Cardiac fibroblast (primary cell): ENCODE measurements around the gene FAM161B.
"Not testable (repeated sequence)": the region's sequence is repeated elsewhere in the genome, so short reads cannot be mapped to it uniquely, and the experiment has no call there.

Experiments
- DNase-seq, 2 donors: peaks; one replicate each; pipeline versions ENCODE4 v3.0.0 to v3.0.0-alpha.2; 2010; ENCODE audit warnings: low read depth in 2 of 2
- H3K4me3 ChIP-seq, 2 donors: replicated peaks in 1 of 2; 1 replicate in 1 of 2; 2 replicates in 1 of 2; pipeline ENCODE4 v1.5.1; 2011; ENCODE audit warnings: low read depth in 2 of 2, low read length in 2 of 2, mild to moderate bottlenecking in 2 of 2, moderate library complexity in 1 of 2
- CTCF ChIP-seq: IDR thresholded peaks from one replicate; pipeline ENCODE4 v1.5.1; 2011; ENCODE audit warnings: low read depth, mild to moderate bottlenecking, low read length, inconsistent platforms

Gene FAM161B

GRCh38 chr14:73913256-73913655, 36.6 kb downstream of the FAM161B start:
- no peak overlapping the region for H3K4me3 ChIP-seq
- DNase-seq: peak; percentile 26 to 67
- no peak for TF ChIP-seq CTCF

- no peak for TF ChIP-seq CTCF
- DNase-seq: no peak
- no peak overlapping the region for H3K4me3 ChIP-seq
These were observed 40.2 kb downstream of the FAM161B start for GRCh38 chr14:73909681-73910080.

GRCh38 chr14:73903028-73903427, 46.9 kb downstream of the FAM161B start:
- peak in 1 of 2 donors; percentile 48 for DNase-seq
- no peak overlapping the region for H3K4me3 ChIP-seq
- TF ChIP-seq CTCF: no peak

- DNase-seq: peak; percentile 45 to 63
- TF ChIP-seq CTCF: no peak
- H3K4me3 ChIP-seq: no peak overlapping the region
These were observed 53.4 kb downstream of the FAM161B start for GRCh38 chr14:73896521-73896920.

- no peak for DNase-seq
- TF ChIP-seq CTCF: no peak
- no peak overlapping the region for H3K4me3 ChIP-seq
These were observed 54.0 kb downstream of the FAM161B start for GRCh38 chr14:73895939-73896338.

GRCh38 chr14:73894180-73894687, 55.7 kb downstream of the FAM161B start:
- not testable (repeated sequence) for DNase-seq, H3K4me3 ChIP-seq

- no peak for DNase-seq
- H3K4me3 ChIP-seq: no peak overlapping the region
- no peak for TF ChIP-seq CTCF
These were observed 60.5 kb downstream of the FAM161B start for GRCh38 chr14:73889376-73889775.
